NCI-H1930 (cell line): ENCODE measurements around the gene DICER1.

Experiments
- DNase-seq, 2 experiments: peaks; one replicate each; lab custom pipeline; 2025; lab: John Stamatoyannopoulos, UW

DICER1 gene

GRCh38 chr14:95037273-95037672 lies 120.1 kb downstream of the DICER1 start:
- no peak for DNase-seq
